ENCODE data around the gene SPATA25. TPM values are rescaled to one million over a fixed set of nuclear protein-coding genes. Genes with fewer than 3 reads are reported as not detected.

The SPATA25 gene
- total and polyA plus RNA-seq, 4 donors = 0.43 to 7.6 (median 1.2) TPM

GRCh38 chr20:45840700-45841198 lies 46.7 kb downstream of the SPATA25 start:
- Histone ChIP-seq H3K9me3 (ENCODE audit: control insufficient read depth in 4 of 4, low read length in 3 of 4) (no peaks in the 10 kb centered on the region), H3K4me3 (ENCODE audit: low read depth in 1 of 3, low read length in 3 of 3) (no peak overlapping the region), H3K4me1 (ENCODE audit: control insufficient read depth in 4 of 4, insufficient read depth in 4 of 4, low read length in 3 of 4) (no peaks in the 10 kb centered on the region), H3K36me3 (ENCODE audit: control insufficient read depth in 4 of 4, insufficient read depth in 3 of 4, low read depth in 1 of 4, low read length in 3 of 4) (peaks cover 4 to 45% (median 27%) of the 10 kb centered on the region in 4 donors), H3K9ac (ENCODE audit: low read depth in 1 of 2, low read length in 2 of 2) (no peak overlapping the region), H3K27ac (ENCODE audit: low read depth in 1 of 2, low read length in 2 of 2) (no peak overlapping the region), H3K27me3 (ENCODE audit: control insufficient read depth in 4 of 4, insufficient read depth in 4 of 4, low read length in 3 of 4) (no peaks in the 10 kb centered on the region)
- no peak for TF ChIP-seq JUND (IDR thresholded peaks at IDR 0.05)
- TF ChIP-seq GABPA (IDR thresholded peaks at IDR 0.05 in 1 of 2, conservative IDR thresholded peaks at IDR 0.05 in 1 of 2) = no peak
- TF ChIP-seq REST (IDR thresholded peaks at IDR 0.05) = no peak
- no peak for TF ChIP-seq FOXA2 (IDR thresholded peaks at IDR 0.05)
- TF ChIP-seq HNF4G (IDR thresholded peaks at IDR 0.05) = no peak
- TF ChIP-seq YY1 (IDR thresholded peaks at IDR 0.05) = no peak
- WGBS = 95% methylated on average over 25 of the region's 25 CpGs
- DNase-seq (ENCODE audit: low spot score) = no peak

GRCh38 chr20:45836841-45837240 lies 50.6 kb downstream of the SPATA25 start:
- Histone ChIP-seq H3K27ac (ENCODE audit: low read depth in 1 of 2, low read length in 2 of 2) (no peak overlapping the region), H3K4me3 (ENCODE audit: low read depth in 1 of 3, low read length in 3 of 3) (no peak overlapping the region), H3K9me3 (ENCODE audit: control insufficient read depth in 4 of 4, low read length in 3 of 4) (no peaks in the 10 kb centered on the region), H3K36me3 (ENCODE audit: control insufficient read depth in 4 of 4, insufficient read depth in 3 of 4, low read depth in 1 of 4, low read length in 3 of 4) (peaks cover 0 to 9% (median 3%) of the 10 kb centered on the region in 4 donors), H3K27me3 (ENCODE audit: control insufficient read depth in 4 of 4, insufficient read depth in 4 of 4, low read length in 3 of 4) (no peaks in the 10 kb centered on the region), H3K9ac (ENCODE audit: low read depth in 1 of 2, low read length in 2 of 2) (no peak overlapping the region), H3K4me1 (ENCODE audit: control insufficient read depth in 4 of 4, insufficient read depth in 4 of 4, low read length in 3 of 4) (peaks cover 4 to 14% (median 9%) of the 10 kb centered on the region in 4 donors)
- DNase-seq (ENCODE audit: low spot score) = no peak
- 76% methylated on average over 1 of the region's 1 CpG for WGBS
- TF ChIP-seq CTCF (IDR thresholded peaks at IDR 0.05; ENCODE audit: low read depth, low read length, missing input control) (no peak), YY1 (IDR thresholded peaks at IDR 0.05) (no peak), HNF4A (conservative IDR thresholded peaks at IDR 0.05) (no peak)

Other genes starting within 250 kb of the SPATA25 start
- gene WFDC11, start 217.4 kb downstream of the SPATA25 start, total RNA-seq = not detected
- not detected for gene WFDC11, start 217.4 kb downstream of the SPATA25 start, polyA plus RNA-seq
- not detected for gene WFDC13, start 185.6 kb downstream of the SPATA25 start, total RNA-seq
- not detected for gene WFDC13, start 185.6 kb downstream of the SPATA25 start, polyA plus RNA-seq
- not detected for gene WFDC10B, start 182.6 kb downstream of the SPATA25 start, total RNA-seq
- gene WFDC10B, start 182.6 kb downstream of the SPATA25 start, polyA plus RNA-seq = not detected
- gene SPINT4, start 165.3 kb downstream of the SPATA25 start, total RNA-seq = not detected
- not detected for gene SPINT4, start 165.3 kb downstream of the SPATA25 start, polyA plus RNA-seq
- not detected for gene WFDC3, start 95.7 kb downstream of the SPATA25 start, total RNA-seq
- gene WFDC3, start 95.7 kb downstream of the SPATA25 start, polyA plus RNA-seq = under 1 TPM in 1 of 2 donors, not detected in 1; 0.28 TPM
- gene DNTTIP1, start 95.7 kb downstream of the SPATA25 start, total RNA-seq = 1 to 10 TPM; 6.3 to 9.4 TPM
- 10 to 100 TPM in 1 of 2 donors, 1 to 10 TPM in 1; 9.3 to 13.8 TPM for gene DNTTIP1, start 95.7 kb downstream of the SPATA25 start, polyA plus RNA-seq
- gene UBE2C, start 75.0 kb downstream of the SPATA25 start, total RNA-seq = 10 to 100 TPM in 1 of 2 donors, not detected in 1; 27.6 TPM
- 1 to 10 TPM; 2.7 to 8.1 TPM for gene UBE2C, start 75.0 kb downstream of the SPATA25 start, polyA plus RNA-seq
- gene TNNC2, start 60.3 kb downstream of the SPATA25 start, total RNA-seq = under 1 TPM in 1 of 2 donors, not detected in 1; 0.33 TPM
- gene TNNC2, start 60.3 kb downstream of the SPATA25 start, polyA plus RNA-seq = under 1 TPM; 0.12 to 0.31 TPM
- 10 to 100 TPM in 1 of 2 donors, 1 to 10 TPM in 1; 4.5 to 10.6 TPM for gene SNX21, start 53.8 kb downstream of the SPATA25 start, total RNA-seq
- gene SNX21, start 53.8 kb downstream of the SPATA25 start, polyA plus RNA-seq = 1 to 10 TPM; 3.8 to 5.1 TPM
- 10 to 100 TPM; 24.4 to 24.5 TPM for gene ACOT8, start 30.2 kb downstream of the SPATA25 start, total RNA-seq
- gene ACOT8, start 30.2 kb downstream of the SPATA25 start, polyA plus RNA-seq = 10 to 100 TPM; 24.5 to 27.1 TPM
- 1 to 10 TPM; 2.9 to 4.2 TPM for gene ZSWIM3, start 30.0 kb downstream of the SPATA25 start, total RNA-seq
- gene ZSWIM3, start 30.0 kb downstream of the SPATA25 start, polyA plus RNA-seq = 1 to 10 TPM in 1 of 2 donors, under 1 TPM in 1; 0.56 to 1.6 TPM
- 1 to 10 TPM; 2.2 to 5.0 TPM for gene ZSWIM1, start 6.4 kb downstream of the SPATA25 start, total RNA-seq
- gene ZSWIM1, start 6.4 kb downstream of the SPATA25 start, polyA plus RNA-seq = 1 to 10 TPM; 2.1 to 2.4 TPM
- 10 to 100 TPM in 1 of 2 donors, 1 to 10 TPM in 1; 4.1 to 14.5 TPM for gene NEURL2, start 3.6 kb upstream of the SPATA25 start, total RNA-seq
- gene NEURL2, start 3.6 kb upstream of the SPATA25 start, polyA plus RNA-seq = 1 to 10 TPM; 3.7 to 6.2 TPM
- 10 to 100 TPM; 45.6 to 48.1 TPM for gene CTSA, start 3.7 kb upstream of the SPATA25 start, total RNA-seq
- gene CTSA, start 3.7 kb upstream of the SPATA25 start, polyA plus RNA-seq = 100 to 1,000 TPM; 105 to 151 TPM
- 10 to 100 TPM; 66.5 to 69.5 TPM for gene PLTP, start 24.5 kb upstream of the SPATA25 start, total RNA-seq
- 10 to 100 TPM; 22.5 to 54.9 TPM for gene PLTP, start 24.5 kb upstream of the SPATA25 start, polyA plus RNA-seq
- 10 to 100 TPM; 11.5 TPM for gene PCIF1, start 47.1 kb upstream of the SPATA25 start, total RNA-seq
- 10 to 100 TPM in 1 of 2 donors, 1 to 10 TPM in 1; 9.2 to 12.4 TPM for gene PCIF1, start 47.1 kb upstream of the SPATA25 start, polyA plus RNA-seq
- gene ZNF335, start 84.6 kb upstream of the SPATA25 start, total RNA-seq = 10 to 100 TPM in 1 of 2 donors, 1 to 10 TPM in 1; 9.1 to 14.6 TPM
- gene ZNF335, start 84.6 kb upstream of the SPATA25 start, polyA plus RNA-seq = 1 to 10 TPM; 3.0 to 4.1 TPM
- gene MMP9, start 121.3 kb upstream of the SPATA25 start, total RNA-seq = 1 to 10 TPM in 1 of 2 donors, under 1 TPM in 1; 0.84 to 5.4 TPM
- gene MMP9, start 121.3 kb upstream of the SPATA25 start, polyA plus RNA-seq = 1 to 10 TPM in 1 of 2 donors, under 1 TPM in 1; 0.29 to 1.6 TPM
- gene SLC12A5, start 141.6 kb upstream of the SPATA25 start, total RNA-seq = under 1 TPM in 1 of 2 donors, not detected in 1; 0.33 TPM
- 1 to 10 TPM in 1 of 2 donors, not detected in 1; 1.5 TPM for gene SLC12A5, start 141.6 kb upstream of the SPATA25 start, polyA plus RNA-seq
- gene NCOA5, start 202.3 kb upstream of the SPATA25 start, total RNA-seq = 10 to 100 TPM; 10.3 to 10.4 TPM
- 1 to 10 TPM; 3.2 to 7.0 TPM for gene NCOA5, start 202.3 kb upstream of the SPATA25 start, polyA plus RNA-seq
- gene CD40, start 230.7 kb upstream of the SPATA25 start, total RNA-seq = 1 to 10 TPM; 2.2 to 6.4 TPM
- 1 to 10 TPM; 5.7 to 9.4 TPM for gene CD40, start 230.7 kb upstream of the SPATA25 start, polyA plus RNA-seq

Measured in liver (tissue), 9 donors.